Hepatocyte (in vitro differentiated cells): ENCODE data around the gene VPS51.

Experiments used
- CTCF ChIP-seq: fragments of 200-600 bp; sonication (generic); IDR thresholded peaks from 2 replicates; pipeline ENCODE4 v1.5.1; 2016; ENCODE audit warnings: antibody characterized with exemption, mild to moderate bottlenecking; ENCODE audit not compliant: poor library complexity
- EZH2phosphoT487 ChIP-seq: fragments of 200-600 bp; sonication (generic); IDR thresholded peaks from one replicate; pipeline ENCODE4 v1.6.1; 2018; ENCODE audit warnings: antibody characterized with exemption, mild to moderate bottlenecking, low read depth, moderate library complexity; ENCODE audit not compliant: unreplicated experiment, severe bottlenecking

GRCh38 chr11:65125197-65126056 lies 29.4 kb downstream of the VPS51 start:
- no peak for TF ChIP-seq CTCF
- TF ChIP-seq EZH2phosphoT487 = no peak
